Upper lobe of left lung (tissue), 4 donors: Measurements from ENCODE around the gene CTSZ.

Source experiments
- EP300 ChIP-seq, 4 donors: sonication (generic); formaldehyde crosslinking; IDR thresholded peaks; one replicate each; pipeline ENCODE4 v1.5.1; 2017; ENCODE audit warnings: antibody characterized with exemption in 4 of 4, control low read depth in 2 of 4
- POLR2A ChIP-seq, 4 donors: fragments of 450-650 bp; IDR thresholded peaks; one replicate each; pipeline ENCODE4 v1.5.1; 2016 to 2017; ENCODE audit warnings: antibody characterized with exemption in 4 of 4, mild to moderate bottlenecking in 2 of 4
- TF ChIP-seq, protein P1 (sequence below), 6 experiments: fragments of 450-650 bp in 4 of 6; fragments of 200-600 bp in 2 of 6; sonication (generic) in 2 of 6; IDR thresholded peaks; one replicate each; pipeline ENCODE4 v1.5.1; 2016 to 2019; ENCODE audit warnings: antibody characterized with exemption in 6 of 6

- TF ChIP-seq, protein P1, sequence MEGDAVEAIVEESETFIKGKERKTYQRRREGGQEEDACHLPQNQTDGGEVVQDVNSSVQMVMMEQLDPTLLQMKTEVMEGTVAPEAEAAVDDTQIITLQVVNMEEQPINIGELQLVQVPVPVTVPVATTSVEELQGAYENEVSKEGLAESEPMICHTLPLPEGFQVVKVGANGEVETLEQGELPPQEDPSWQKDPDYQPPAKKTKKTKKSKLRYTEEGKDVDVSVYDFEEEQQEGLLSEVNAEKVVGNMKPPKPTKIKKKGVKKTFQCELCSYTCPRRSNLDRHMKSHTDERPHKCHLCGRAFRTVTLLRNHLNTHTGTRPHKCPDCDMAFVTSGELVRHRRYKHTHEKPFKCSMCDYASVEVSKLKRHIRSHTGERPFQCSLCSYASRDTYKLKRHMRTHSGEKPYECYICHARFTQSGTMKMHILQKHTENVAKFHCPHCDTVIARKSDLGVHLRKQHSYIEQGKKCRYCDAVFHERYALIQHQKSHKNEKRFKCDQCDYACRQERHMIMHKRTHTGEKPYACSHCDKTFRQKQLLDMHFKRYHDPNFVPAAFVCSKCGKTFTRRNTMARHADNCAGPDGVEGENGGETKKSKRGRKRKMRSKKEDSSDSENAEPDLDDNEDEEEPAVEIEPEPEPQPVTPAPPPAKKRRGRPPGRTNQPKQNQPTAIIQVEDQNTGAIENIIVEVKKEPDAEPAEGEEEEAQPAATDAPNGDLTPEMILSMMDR (IDR thresholded peaks at IDR 0.05): no peak
- no peak for TF ChIP-seq EP300 (IDR thresholded peaks at IDR 0.05)
- TF ChIP-seq POLR2A (IDR thresholded peaks at IDR 0.05): no peak
Measured at GRCh38 chr20:58981628-58982364, 25.3 kb downstream of the CTSZ start.
